NCI-H1105 (cell line): Measurements from ENCODE around the gene GPR39.

ENCODE experiments used
- DNase-seq: peaks from one replicate; lab custom pipeline; 2025; lab: John Stamatoyannopoulos, UW

The GPR39 gene

GRCh38 chr2:132567682-132568081 lies 151.1 kb downstream of the GPR39 start:
- no peak for DNase-seq

- DNase-seq: no peak
These were observed 152.1 kb downstream of the GPR39 start for GRCh38 chr2:132568656-132569055.

- no peak for DNase-seq
These were observed 156.9 kb downstream of the GPR39 start for GRCh38 chr2:132573444-132574007.

- no peak for DNase-seq
These were observed 161.1 kb downstream of the GPR39 start for GRCh38 chr2:132577686-132578085.

- no peak for DNase-seq
These were observed 165.0 kb downstream of the GPR39 start for GRCh38 chr2:132581591-132581990.

- DNase-seq: peak; percentile 91
These were observed 165.6 kb downstream of the GPR39 start for GRCh38 chr2:132581991-132582738.

GRCh38 chr2:132583666-132584360 lies 167.2 kb downstream of the GPR39 start:
- no peak for DNase-seq

- no peak for DNase-seq
These were observed 168.6 kb downstream of the GPR39 start for GRCh38 chr2:132584976-132585817.

- DNase-seq: no peak
These were observed 169.5 kb downstream of the GPR39 start for GRCh38 chr2:132586101-132586511.

- DNase-seq: no peak
These were observed 170.2 kb downstream of the GPR39 start for GRCh38 chr2:132586835-132587234.

GRCh38 chr2:132588576-132588975 lies 172.0 kb downstream of the GPR39 start:
- DNase-seq: no peak

- DNase-seq: no peak
These were observed 172.7 kb downstream of the GPR39 start for GRCh38 chr2:132589111-132589830.

GRCh38 chr2:132589966-132590365 lies 173.4 kb downstream of the GPR39 start:
- no peak for DNase-seq

GRCh38 chr2:132593171-132593570 lies 176.6 kb downstream of the GPR39 start:
- DNase-seq: no peak

- no peak for DNase-seq
These were observed 178.6 kb downstream of the GPR39 start for GRCh38 chr2:132595186-132595585.

- no peak for DNase-seq
These were observed 179.1 kb downstream of the GPR39 start for GRCh38 chr2:132595693-132596092.

- no peak for DNase-seq
These were observed 180.6 kb downstream of the GPR39 start for GRCh38 chr2:132597166-132597565.

GRCh38 chr2:132597831-132598230 lies 181.2 kb downstream of the GPR39 start:
- no peak for DNase-seq

- DNase-seq: no peak
These were observed 181.9 kb downstream of the GPR39 start for GRCh38 chr2:132598536-132598935.

- DNase-seq: no peak
These were observed 183.0 kb downstream of the GPR39 start for GRCh38 chr2:132599556-132599955.

GRCh38 chr2:132604561-132604960 lies 188.0 kb downstream of the GPR39 start:
- no peak for DNase-seq
